DND-41 (cell line): Measurements from ENCODE around the gene SLC18A2.

Source experiments
- EZH2 ChIP-seq: IDR thresholded peaks from 3 replicates; pipeline ENCODE4 v1.6.1; 2012; ENCODE audit warnings: borderline replicate concordance, low read depth, mild to moderate bottlenecking, moderate library complexity, low read length, inconsistent platforms; ENCODE audit not compliant: severe bottlenecking
- TF ChIP-seq, protein P1 (sequence below): IDR thresholded peaks from 2 replicates; pipeline ENCODE4 v1.5.1; 2012; ENCODE audit warnings: borderline replicate concordance, low read length, moderate library complexity, mild to moderate bottlenecking; ENCODE audit not compliant: poor library complexity, severe bottlenecking; ENCODE audit errors: extremely low read depth

DNA sequence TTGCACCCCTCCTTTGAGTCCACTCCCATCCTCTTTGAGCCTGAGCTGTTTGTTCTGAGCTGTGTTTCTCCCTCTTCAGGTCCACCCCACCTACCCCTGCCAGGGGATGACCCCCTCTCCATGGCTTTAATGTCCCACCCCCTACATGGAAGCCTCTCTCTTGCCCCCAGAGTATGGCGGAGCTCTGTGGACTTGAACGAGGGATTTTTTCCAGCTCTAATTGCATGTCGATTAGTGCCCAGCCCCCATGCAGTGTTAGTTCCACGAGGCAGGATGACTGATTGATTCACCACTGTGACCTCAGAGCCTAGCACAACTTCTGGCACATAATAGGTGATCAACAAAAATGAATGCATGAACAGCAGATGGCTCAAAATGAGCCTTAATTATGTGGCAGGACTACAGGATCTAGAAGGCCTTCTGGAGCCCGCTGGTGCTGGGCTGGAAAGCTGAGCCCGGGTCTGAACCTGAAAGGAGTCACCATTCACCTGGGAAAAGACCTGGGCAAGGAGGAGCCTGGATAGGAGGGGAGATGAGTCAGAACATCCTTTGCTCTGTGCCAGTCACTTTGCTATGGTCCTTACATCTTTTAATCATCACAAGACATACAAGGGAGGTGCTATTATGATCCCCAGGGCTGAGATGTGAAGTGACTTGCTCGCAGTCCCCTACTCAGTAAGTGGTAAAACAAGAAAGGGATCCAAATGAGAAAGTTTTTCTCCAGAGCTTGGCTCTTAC lies 17.1 kb upstream of the SLC18A2 start:
- TF ChIP-seq, protein P1, sequence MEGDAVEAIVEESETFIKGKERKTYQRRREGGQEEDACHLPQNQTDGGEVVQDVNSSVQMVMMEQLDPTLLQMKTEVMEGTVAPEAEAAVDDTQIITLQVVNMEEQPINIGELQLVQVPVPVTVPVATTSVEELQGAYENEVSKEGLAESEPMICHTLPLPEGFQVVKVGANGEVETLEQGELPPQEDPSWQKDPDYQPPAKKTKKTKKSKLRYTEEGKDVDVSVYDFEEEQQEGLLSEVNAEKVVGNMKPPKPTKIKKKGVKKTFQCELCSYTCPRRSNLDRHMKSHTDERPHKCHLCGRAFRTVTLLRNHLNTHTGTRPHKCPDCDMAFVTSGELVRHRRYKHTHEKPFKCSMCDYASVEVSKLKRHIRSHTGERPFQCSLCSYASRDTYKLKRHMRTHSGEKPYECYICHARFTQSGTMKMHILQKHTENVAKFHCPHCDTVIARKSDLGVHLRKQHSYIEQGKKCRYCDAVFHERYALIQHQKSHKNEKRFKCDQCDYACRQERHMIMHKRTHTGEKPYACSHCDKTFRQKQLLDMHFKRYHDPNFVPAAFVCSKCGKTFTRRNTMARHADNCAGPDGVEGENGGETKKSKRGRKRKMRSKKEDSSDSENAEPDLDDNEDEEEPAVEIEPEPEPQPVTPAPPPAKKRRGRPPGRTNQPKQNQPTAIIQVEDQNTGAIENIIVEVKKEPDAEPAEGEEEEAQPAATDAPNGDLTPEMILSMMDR: no peak
- TF ChIP-seq EZH2: no peak
